GM12892 (cell line): Measurements from ENCODE around the gene FBXL17.

Source experiments
- POLR2A ChIP-seq: IDR thresholded peaks from 2 replicates; pipeline ENCODE4 v1.6.1; 2011; ENCODE audit warnings: low read depth, low read length, control low read depth
- POLR2AphosphoS5 ChIP-seq: IDR thresholded peaks from 2 replicates; pipeline ENCODE4 v1.6.1; 2011; ENCODE audit warnings: low read depth, low read length, control low read depth

GRCh38 chr5:107884871-107885270 lies 497.0 kb downstream of the FBXL17 start:
- TF ChIP-seq POLR2AphosphoS5 (no peak), POLR2A (no peak)
